HG02588 (cell line): ENCODE measurements around the gene BPIFB2.

Source experiments
- ATAC-seq: cut with Tn5 transposase; IDR thresholded peaks from one replicate; pipeline ENCODE4 v1.9.1; 2021; ENCODE audit warnings: mild to moderate bottlenecking, moderate library complexity; ENCODE audit not compliant: unreplicated experiment

BPIFB2 gene

GRCh38 chr20:33005908-33006775 lies 1.4 kb upstream of the BPIFB2 start:
- no peak for ATAC-seq

GRCh38 chr20:33006776-33007375 lies 628 bp upstream of the BPIFB2 start:
- no peak for ATAC-seq

- no peak for ATAC-seq
Observed at GRCh38 chr20:33008336-33009213, 1.1 kb downstream of the BPIFB2 start.

- ATAC-seq, result no peak
Observed at GRCh38 chr20:33009214-33010132, 2.0 kb downstream of the BPIFB2 start.

GRCh38 chr20:33010133-33010504 lies 2.6 kb downstream of the BPIFB2 start:
- ATAC-seq, result no peak

GRCh38 chr20:33010674-33011449 lies 3.4 kb downstream of the BPIFB2 start:
- ATAC-seq, result no peak

- no peak for ATAC-seq
Observed at GRCh38 chr20:33012327-33013189, 5.1 kb downstream of the BPIFB2 start.

- no peak for ATAC-seq
Observed at GRCh38 chr20:33013701-33014326, 6.3 kb downstream of the BPIFB2 start.

GRCh38 chr20:33014336-33015113 lies 7.0 kb downstream of the BPIFB2 start:
- no peak for ATAC-seq

GRCh38 chr20:33015114-33015484 lies 7.6 kb downstream of the BPIFB2 start:
- no peak for ATAC-seq

GRCh38 chr20:33015700-33016580 lies 8.4 kb downstream of the BPIFB2 start:
- ATAC-seq, result no peak

GRCh38 chr20:33016581-33017109 lies 9.1 kb downstream of the BPIFB2 start:
- no peak for ATAC-seq

GRCh38 chr20:33017542-33017941 lies 10.0 kb downstream of the BPIFB2 start:
- ATAC-seq, result no peak

- ATAC-seq, result no peak
Observed at GRCh38 chr20:33018169-33018931, 10.8 kb downstream of the BPIFB2 start.

- no peak for ATAC-seq
Observed at GRCh38 chr20:33019465-33020277, 12.2 kb downstream of the BPIFB2 start.
